HEK293T (cell line): ENCODE measurements around the gene CCT6A.

Experiments
- ARNT ChIP-seq: fragments of 450-650 bp; IDR thresholded peaks from 2 replicates; pipeline ENCODE4 v1.6.1; 2017; ENCODE audit warnings: mild to moderate bottlenecking
- BHLHE40 ChIP-seq: fragments of 450-650 bp; IDR thresholded peaks from 2 replicates; pipeline ENCODE4 v1.6.1; 2016; ENCODE audit warnings: mild to moderate bottlenecking, moderate library complexity, borderline replicate concordance
- CTBP1 ChIP-seq: fragments of 450-650 bp; IDR thresholded peaks from 2 replicates; pipeline ENCODE4 v1.6.1; 2016; ENCODE audit warnings: borderline replicate concordance
- ELF4 ChIP-seq: fragments of 450-650 bp; IDR thresholded peaks from 2 replicates; pipeline ENCODE4 v1.6.1; 2017; ENCODE audit warnings: antibody characterized with exemption
- FOXA1 ChIP-seq: fragments of 450-650 bp; IDR thresholded peaks from 2 replicates; pipeline ENCODE4 v1.6.1; 2016; ENCODE audit warnings: mild to moderate bottlenecking
- FOXK2 ChIP-seq: fragments of 450-650 bp; IDR thresholded peaks from 2 replicates; pipeline ENCODE4 v1.6.1; 2016; ENCODE audit warnings: mild to moderate bottlenecking
- FOXM1 ChIP-seq: fragments of 450-650 bp; IDR thresholded peaks from 2 replicates; pipeline ENCODE4 v1.6.1; 2017; ENCODE audit warnings: mild to moderate bottlenecking, borderline replicate concordance
- LEF1 ChIP-seq: fragments of 450-650 bp; IDR thresholded peaks from 2 replicates; pipeline ENCODE4 v1.6.1; 2017; ENCODE audit warnings: mild to moderate bottlenecking, borderline replicate concordance
- SP1 ChIP-seq: fragments of 450-650 bp; IDR thresholded peaks from 2 replicates; pipeline ENCODE4 v1.6.1; 2017
- TARDBP ChIP-seq: fragments of 450-650 bp; IDR thresholded peaks from 2 replicates; pipeline ENCODE4 v1.6.1; 2016

GRCh38 chr7:56107954-56108258 lies 56.3 kb downstream of the CCT6A start:
- TF ChIP-seq TARDBP: no peak
- no peak for TF ChIP-seq ARNT
- TF ChIP-seq FOXA1: no peak
- TF ChIP-seq SP1: no peak
- TF ChIP-seq BHLHE40: no peak
- TF ChIP-seq CTBP1: no peak
- no peak for TF ChIP-seq LEF1
- TF ChIP-seq ELF4: no peak
- TF ChIP-seq FOXM1: no peak
- TF ChIP-seq FOXK2: no peak
